Trophoblast cell (in vitro differentiated cells and primary cell): Measurements from ENCODE around the gene MXRA8.
"Not testable (repeated sequence)": the region's sequence is repeated elsewhere in the genome, so short reads cannot be mapped to it uniquely, and the experiment has no call there.

ENCODE experiments used
- DNase-seq, 2 donors: peaks; one replicate each; pipeline ENCODE4 v3.0.0-alpha.2; 2016
- H2AFZ ChIP-seq: 2 replicates; pipeline ENCODE4 v1.6.1; 2013; ENCODE audit warnings: low read length, moderate library complexity, mild to moderate bottlenecking; ENCODE audit not compliant: insufficient read depth, poor library complexity
- H2AK5ac ChIP-seq: 2 replicates; pipeline ENCODE4 v1.6.1; 2013; ENCODE audit warnings: mild to moderate bottlenecking, low read length
- H2BK120ac ChIP-seq: 2 replicates; pipeline ENCODE4 v1.6.1; 2013; ENCODE audit warnings: low read length, mild to moderate bottlenecking, moderate library complexity; ENCODE audit not compliant: insufficient read depth, poor library complexity
- H2BK12ac ChIP-seq: 2 replicates; pipeline ENCODE4 v1.6.1; 2013; ENCODE audit warnings: mild to moderate bottlenecking, low read length, moderate library complexity
- H2BK5ac ChIP-seq: 2 replicates; pipeline ENCODE4 v1.6.1; 2013; ENCODE audit warnings: low read length, low read depth, moderate library complexity, mild to moderate bottlenecking; ENCODE audit not compliant: poor library complexity
- H3K14ac ChIP-seq: 2 replicates; pipeline ENCODE4 v1.6.1; 2013; ENCODE audit warnings: mild to moderate bottlenecking, low read length
- H3K18ac ChIP-seq: 2 replicates; pipeline ENCODE4 v1.6.1; 2013; ENCODE audit warnings: mild to moderate bottlenecking, low read length
- H3K23ac ChIP-seq: 2 replicates; pipeline ENCODE4 v1.6.1; 2013; ENCODE audit warnings: low read length
- H3K27ac ChIP-seq: 2 replicates; pipeline ENCODE4 v1.5.1; 2013; ENCODE audit warnings: low read depth, mild to moderate bottlenecking, inconsistent platforms, low read length, moderate library complexity
- H3K27me3 ChIP-seq: 2 replicates; pipeline ENCODE4 v1.6.1; 2013; ENCODE audit warnings: inconsistent platforms, mild to moderate bottlenecking, low read length, moderate library complexity; ENCODE audit not compliant: insufficient read depth
- H3K36me3 ChIP-seq, 2 experiments: 1 replicate in 1 of 2; 2 replicates in 1 of 2; pipeline ENCODE4 v1.6.1; 2013; ENCODE audit warnings: low read length in 2 of 2, mild to moderate bottlenecking in 2 of 2, moderate library complexity in 1 of 2; ENCODE audit not compliant: insufficient read depth in 2 of 2, control insufficient read depth in 1 of 2
- H3K4ac ChIP-seq: 2 replicates; pipeline ENCODE4 v1.6.1; 2013; ENCODE audit warnings: low read depth, mild to moderate bottlenecking, low read length, moderate library complexity
- H3K4me1 ChIP-seq, 2 experiments: 1 replicate in 1 of 2; 2 replicates in 1 of 2; pipeline ENCODE4 v1.6.1; 2013; ENCODE audit warnings: low read length in 2 of 2, mild to moderate bottlenecking in 2 of 2, moderate library complexity in 1 of 2; ENCODE audit not compliant: insufficient read depth in 2 of 2, control insufficient read depth in 1 of 2
- H3K4me2 ChIP-seq: 2 replicates; pipeline ENCODE4 v1.6.1; 2013; ENCODE audit warnings: inconsistent platforms, mild to moderate bottlenecking, low read length, moderate library complexity
- H3K4me3 ChIP-seq: 2 replicates; pipeline ENCODE4 v1.5.1; 2013; ENCODE audit warnings: mild to moderate bottlenecking, low read depth, low read length, inconsistent platforms
- H3K79me1 ChIP-seq: one replicate; pipeline ENCODE4 v1.6.1; 2013; ENCODE audit warnings: low read length
- H3K79me2 ChIP-seq: 2 replicates; pipeline ENCODE4 v1.6.1; 2013; ENCODE audit warnings: low read length, mild to moderate bottlenecking; ENCODE audit not compliant: control insufficient read depth, insufficient read depth, poor library complexity
- H3K9ac ChIP-seq: 2 replicates; pipeline ENCODE4 v1.6.1; 2013; ENCODE audit warnings: mild to moderate bottlenecking, low read length
- H3K9me3 ChIP-seq: 2 replicates; pipeline ENCODE4 v1.6.1; 2013; ENCODE audit warnings: low read depth, mild to moderate bottlenecking, control low read depth, inconsistent platforms, low read length; ENCODE audit not compliant: insufficient read depth
- H4K12ac ChIP-seq: 2 replicates; pipeline ENCODE4 v1.6.1; 2013; ENCODE audit warnings: low read depth, mild to moderate bottlenecking, low read length, moderate library complexity
- H4K8ac ChIP-seq: 2 replicates; pipeline ENCODE4 v1.6.1; 2013; ENCODE audit warnings: low read depth, mild to moderate bottlenecking, low read length, moderate library complexity
- H4K91ac ChIP-seq: one replicate; pipeline ENCODE4 v1.6.1; 2013; ENCODE audit warnings: low read depth, mild to moderate bottlenecking, low read length, moderate library complexity
- WGBS: extraction: QIAGEN DNeasy Blood & Tissue Kit; methylation state at CpG from one replicate; pipeline ENCODE4 v1.1.7; 2013; ENCODE audit warnings: missing lambda C conversion rate; ENCODE audit not compliant: insufficient read length, insufficient coverage; ENCODE audit errors: extremely low coverage; 5-methylcytosine and 5-hydroxymethylcytosine counted together

The MXRA8 gene

DNA sequence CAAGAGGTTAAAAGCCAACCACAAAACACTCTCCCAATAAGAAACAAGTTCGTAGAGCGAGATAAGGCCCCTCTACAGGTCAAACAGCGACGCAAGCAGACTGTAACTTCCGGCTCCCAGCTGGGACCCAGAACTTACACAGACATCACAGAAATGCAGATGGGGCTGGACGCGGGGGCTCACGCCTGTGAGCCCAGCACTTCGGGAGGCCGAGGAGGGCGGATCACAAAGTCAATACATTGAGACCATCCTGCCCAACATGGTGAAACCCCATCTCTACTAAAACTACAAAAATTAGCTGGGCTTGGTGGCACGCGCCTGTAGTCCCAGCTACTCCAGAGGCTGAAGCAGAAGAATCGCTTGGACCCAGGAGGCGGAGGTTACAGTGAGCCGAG, 29.7 kb upstream of the MXRA8 start:
- no CpG with 5 or more reads among the region's 16 CpGs for WGBS
- no peak overlapping the region for H3K4me2 ChIP-seq
- no peak overlapping the region for H3K23ac ChIP-seq

DNA sequence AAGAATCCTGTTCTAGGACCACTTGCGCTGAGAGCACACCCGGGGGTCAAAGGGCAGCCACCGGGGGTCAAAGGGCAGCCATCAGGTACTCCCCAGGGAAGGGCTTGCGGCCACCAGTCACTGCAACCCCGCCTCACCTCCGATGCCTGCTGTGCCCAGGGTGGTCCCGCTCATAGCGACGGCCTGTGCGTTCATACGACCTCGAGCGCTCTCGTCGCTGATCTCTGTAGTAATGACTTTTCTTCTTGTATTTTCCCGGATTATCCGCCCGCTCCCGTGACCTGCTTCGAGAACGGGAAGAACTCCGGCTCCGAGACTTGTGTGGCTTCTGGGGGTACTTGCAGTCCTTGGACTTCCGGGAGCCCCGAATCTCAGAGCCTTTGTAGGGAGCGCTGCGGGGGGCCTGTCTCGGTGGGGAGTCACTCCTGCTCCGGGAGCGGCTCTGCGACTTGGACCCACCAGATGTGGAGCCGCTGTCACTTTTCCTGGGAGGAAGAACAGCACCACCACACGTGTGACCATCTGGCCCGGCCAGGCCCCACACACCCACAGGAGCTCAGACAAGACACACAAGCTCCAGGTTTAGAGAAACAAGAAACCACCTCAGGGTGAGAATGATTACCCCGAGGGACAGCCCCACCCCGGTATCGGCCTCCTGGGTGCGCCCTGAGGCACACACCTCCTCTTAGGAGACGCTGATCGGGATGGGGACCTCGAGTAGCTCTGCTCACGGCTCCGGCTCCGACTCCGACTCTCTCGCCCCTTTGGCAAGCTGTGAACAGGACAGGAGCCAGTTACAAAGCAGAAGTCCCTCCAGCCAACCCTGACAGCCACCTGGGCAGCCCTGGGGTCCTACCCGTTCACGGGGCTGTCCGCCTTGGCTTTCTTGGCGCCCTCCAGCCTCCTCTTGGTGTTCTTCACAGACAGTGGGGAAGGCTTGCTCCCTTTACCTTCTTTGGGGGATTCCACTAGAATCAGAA, 29.0 kb upstream of the MXRA8 start:
- Histone ChIP-seq H3K36me3 (peaks cover 59 to 72% of the 10 kb centered on the region in 2 experiments), H3K4me3 (no peak overlapping the region), H2BK5ac (no peak overlapping the region), H3K27me3 (no peaks in the 10 kb centered on the region), H3K9ac (no peak overlapping the region), H3K9me3 (peaks cover 3% of the 10 kb centered on the region), H2AK5ac (no peak overlapping the region), H2AFZ (no peak overlapping the region), H3K27ac (no peak overlapping the region), H2BK120ac (no peak overlapping the region), H2BK12ac (no peak overlapping the region), H3K4me2 (no peak overlapping the region), H3K23ac (no peak overlapping the region), H4K91ac (no peak overlapping the region), H3K79me1 (no peaks in the 10 kb centered on the region), H4K8ac (no peak overlapping the region), H3K4me1 (no peaks in the 10 kb centered on the region), H3K14ac (no peak overlapping the region), H3K79me2 (no peaks in the 10 kb centered on the region), H3K18ac (no peak overlapping the region), H4K12ac (no peak overlapping the region), H3K4ac (no peak overlapping the region)
- DNase-seq = no peak
- no CpG with 5 or more reads among the region's 50 CpGs for WGBS

More for the DNA sequence above, 29.7 kb upstream of the MXRA8 start:
- no peak for DNase-seq
- H4K12ac ChIP-seq = no peak overlapping the region
- no peaks in the 10 kb centered on the region for H3K27me3 ChIP-seq
- H3K79me1 ChIP-seq = no peaks in the 10 kb centered on the region
- no peak overlapping the region for H2BK12ac ChIP-seq
- H2BK120ac ChIP-seq = no peak overlapping the region
- no peak overlapping the region for H2AFZ ChIP-seq
- H2BK5ac ChIP-seq = no peak overlapping the region
- no peak overlapping the region for H3K9ac ChIP-seq
- peaks cover 3% of the 10 kb centered on the region for H3K9me3 ChIP-seq
- H3K79me2 ChIP-seq = no peaks in the 10 kb centered on the region
- no peak overlapping the region for H4K8ac ChIP-seq
- no peak overlapping the region for H3K18ac ChIP-seq
- H3K14ac ChIP-seq = no peak overlapping the region
- no peak overlapping the region for H3K4me3 ChIP-seq
- H3K36me3 ChIP-seq = peaks cover 65 to 78% of the 10 kb centered on the region in 2 experiments
- H3K27ac ChIP-seq = no peak overlapping the region
- no peak overlapping the region for H3K4ac ChIP-seq
- H4K91ac ChIP-seq = no peak overlapping the region
- H2AK5ac ChIP-seq = no peak overlapping the region
- no peaks in the 10 kb centered on the region for H3K4me1 ChIP-seq

GRCh38 chr1:1385931-1386330, 27.6 kb upstream of the MXRA8 start:
- H3K4ac ChIP-seq = no peak overlapping the region
- H3K79me2 ChIP-seq = no peaks in the 10 kb centered on the region
- H2BK120ac ChIP-seq = no peak overlapping the region
- H2AFZ ChIP-seq = no peak overlapping the region
- peaks cover 55 to 69% of the 10 kb centered on the region in 2 experiments for H3K36me3 ChIP-seq
- no peaks in the 10 kb centered on the region for H3K27me3 ChIP-seq
- H3K27ac ChIP-seq = no peak overlapping the region
- H3K23ac ChIP-seq = no peak overlapping the region
- H3K9ac ChIP-seq = no peak overlapping the region
- no peak overlapping the region for H4K91ac ChIP-seq
- no peaks in the 10 kb centered on the region for H3K79me1 ChIP-seq
- no peak overlapping the region for H3K18ac ChIP-seq
- no peak overlapping the region for H4K12ac ChIP-seq
- no peak overlapping the region for H2AK5ac ChIP-seq
- H2BK12ac ChIP-seq = no peak overlapping the region
- H3K4me1 ChIP-seq = no peaks in the 10 kb centered on the region
- H3K4me2 ChIP-seq = no peak overlapping the region
- no peak overlapping the region for H3K14ac ChIP-seq
- DNase-seq = no peak
- H2BK5ac ChIP-seq = no peak overlapping the region
- no peak overlapping the region for H3K4me3 ChIP-seq
- H3K9me3 ChIP-seq = peaks cover 3% of the 10 kb centered on the region
- no CpG with 5 or more reads among the region's 8 CpGs for WGBS
- no peak overlapping the region for H4K8ac ChIP-seq

- H3K9me3 ChIP-seq, H3K14ac ChIP-seq, H3K4me2 ChIP-seq, H3K79me1 ChIP-seq, DNase-seq, H2BK120ac ChIP-seq, H3K27me3 ChIP-seq, H3K4ac ChIP-seq, H3K9ac ChIP-seq, H2BK12ac ChIP-seq, H3K27ac ChIP-seq, H4K8ac ChIP-seq, H3K4me1 ChIP-seq, H3K79me2 ChIP-seq, H4K91ac ChIP-seq, H3K23ac ChIP-seq, H3K4me3 ChIP-seq, H2AK5ac ChIP-seq, H3K18ac ChIP-seq, H2AFZ ChIP-seq, H2BK5ac ChIP-seq, H4K12ac ChIP-seq: not testable (repeated sequence)
- H3K36me3 ChIP-seq = peaks cover 57 to 70% of the 10 kb centered on the region in 2 experiments
- WGBS = no CpG with 5 or more reads among the region's 29 CpGs
Observed at GRCh38 chr1:1385339-1385738, 27.0 kb upstream of the MXRA8 start.
